Stimulated activated CD8-positive, alpha-beta memory T cell treated with anti-CD3 and anti-CD28 coated beads, Interleukin-4, amount 100 ng/mL, for 4 hours (primary cell): ENCODE data around the gene PKHD1.

Experiments
- DNase-seq, 2 donors: peaks; one replicate each; pipeline ENCODE4 v3.0.0-alpha.2; 2020; ENCODE audit warnings: low read depth in 2 of 2, low spot score in 1 of 2

The PKHD1 gene

DNA sequence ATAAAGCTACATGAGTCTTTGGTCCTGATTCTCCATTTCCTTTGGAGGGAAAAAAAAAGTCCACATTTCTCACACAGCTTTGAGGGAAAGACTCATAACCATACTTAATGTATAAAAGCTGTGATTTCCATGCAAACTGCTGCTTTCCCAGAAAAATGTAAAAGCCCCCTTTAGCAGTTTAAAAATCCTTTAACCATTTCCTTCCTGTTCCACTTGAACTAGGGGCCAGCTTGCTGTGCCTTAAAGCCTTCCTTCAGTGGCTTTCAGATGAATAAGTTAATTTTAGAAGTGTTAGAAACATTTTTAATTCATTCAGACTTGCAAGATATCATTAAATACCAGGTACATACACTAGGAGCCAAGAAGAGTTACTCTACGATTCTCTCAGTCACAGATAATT lies 273.5 kb downstream of the PKHD1 start:
- DNase-seq, result no peak

GRCh38 chr6:51812231-51812630 lies 275.2 kb downstream of the PKHD1 start:
- DNase-seq, result no peak

DNA sequence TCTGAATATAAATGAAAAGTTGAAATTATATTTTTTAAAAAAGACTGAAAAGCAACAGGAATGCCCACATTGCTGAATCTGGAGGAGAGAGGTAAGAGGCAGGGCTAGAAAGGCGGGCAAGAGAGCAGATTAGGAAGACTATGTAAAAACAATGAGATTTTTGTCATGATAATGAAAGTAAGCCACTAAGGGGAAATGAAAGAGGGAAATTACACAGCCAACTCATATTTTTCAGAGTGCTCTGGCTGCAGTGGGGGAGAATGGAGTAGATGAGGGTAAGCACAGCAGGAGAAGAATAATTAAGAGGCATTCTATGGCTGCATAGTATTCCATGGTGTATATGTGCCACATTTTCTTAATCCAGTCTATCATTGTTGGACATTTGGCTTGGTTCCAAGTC lies 281.9 kb downstream of the PKHD1 start:
- DNase-seq, result no peak

GRCh38 chr6:51800603-51801002 lies 286.8 kb downstream of the PKHD1 start:
- DNase-seq, result no peak

DNA sequence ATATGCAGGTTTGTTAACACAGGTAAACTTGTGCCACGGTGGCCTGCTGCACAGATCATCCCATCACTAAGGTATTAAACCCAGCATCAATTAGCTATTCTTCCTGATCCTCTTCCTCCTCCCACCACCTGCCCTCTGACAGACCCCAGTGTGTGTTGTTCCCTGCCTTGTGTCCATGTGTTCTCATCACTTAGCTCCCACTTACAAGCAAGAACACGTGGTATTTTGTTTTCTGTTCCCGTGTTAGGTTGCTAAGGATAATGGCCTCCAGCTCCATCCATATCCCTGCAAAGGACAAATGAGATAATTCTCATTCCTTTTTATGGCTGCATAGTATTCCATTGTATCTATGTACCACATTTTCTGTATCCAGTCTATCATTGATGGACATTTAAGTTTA lies 294.0 kb downstream of the PKHD1 start:
- DNase-seq, result no peak

GRCh38 chr6:51792273-51793030 lies 295.0 kb downstream of the PKHD1 start:
- DNase-seq, result no peak

GRCh38 chr6:51790946-51791345 lies 296.5 kb downstream of the PKHD1 start:
- no peak for DNase-seq

DNA sequence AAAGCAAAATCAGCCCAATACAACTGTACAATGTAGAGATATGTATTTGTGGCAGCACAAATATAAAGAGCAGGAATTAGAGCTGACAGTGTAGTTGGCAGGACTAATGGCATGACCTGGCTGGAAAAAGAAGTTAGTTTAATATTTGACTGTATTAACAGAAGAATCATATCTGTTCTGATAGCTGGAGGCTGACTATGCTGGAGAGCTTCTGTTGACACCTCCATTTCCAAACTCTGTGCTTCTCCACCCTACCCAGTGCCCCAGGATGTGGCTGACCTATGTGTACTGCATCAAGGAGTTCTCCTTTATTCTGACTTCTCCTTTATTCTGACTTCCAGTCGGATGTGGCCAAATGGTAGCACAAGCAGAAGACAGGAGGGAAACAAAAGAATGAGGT lies 299.3 kb downstream of the PKHD1 start:
- no peak for DNase-seq

DNA sequence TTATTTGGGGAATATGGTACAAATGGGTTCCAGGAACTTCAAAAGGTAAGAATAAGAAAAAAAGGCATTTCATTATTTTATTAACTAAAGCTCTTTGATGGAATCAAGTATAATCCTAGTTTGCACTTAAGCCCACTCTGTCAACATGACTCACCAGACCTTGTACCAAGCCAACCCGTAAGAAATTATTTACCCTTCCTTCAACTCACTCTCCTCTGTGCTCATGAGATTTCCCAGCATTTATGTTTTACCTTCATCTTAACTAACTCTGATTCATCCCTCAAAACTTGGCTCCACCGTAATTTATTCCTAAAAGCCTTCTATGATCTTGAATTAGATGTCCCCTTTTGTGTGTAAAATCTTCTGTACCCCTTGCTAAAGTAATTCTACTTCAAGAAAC lies 308.7 kb downstream of the PKHD1 start:
- DNase-seq, result no peak

DNA sequence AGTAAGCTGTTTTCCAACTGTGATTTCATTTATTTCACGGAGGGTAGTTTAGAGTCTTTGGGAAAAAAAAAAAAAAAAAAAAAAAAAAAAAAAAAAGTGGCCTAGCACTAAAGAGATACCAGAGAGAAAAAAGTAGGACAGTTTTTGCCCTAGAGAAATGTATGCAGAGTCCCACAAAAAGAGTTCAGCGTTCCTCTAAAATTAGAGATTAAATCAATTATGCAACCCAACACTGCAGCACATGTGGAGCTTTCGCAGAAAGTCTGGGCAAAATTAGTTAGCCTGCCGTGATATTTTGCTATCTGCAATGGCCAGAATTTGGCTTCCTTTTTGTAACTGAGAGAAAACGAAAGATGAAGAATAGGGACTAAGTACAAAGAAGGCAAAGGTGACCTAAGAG lies 309.8 kb downstream of the PKHD1 start:
- DNase-seq, result no peak

DNA sequence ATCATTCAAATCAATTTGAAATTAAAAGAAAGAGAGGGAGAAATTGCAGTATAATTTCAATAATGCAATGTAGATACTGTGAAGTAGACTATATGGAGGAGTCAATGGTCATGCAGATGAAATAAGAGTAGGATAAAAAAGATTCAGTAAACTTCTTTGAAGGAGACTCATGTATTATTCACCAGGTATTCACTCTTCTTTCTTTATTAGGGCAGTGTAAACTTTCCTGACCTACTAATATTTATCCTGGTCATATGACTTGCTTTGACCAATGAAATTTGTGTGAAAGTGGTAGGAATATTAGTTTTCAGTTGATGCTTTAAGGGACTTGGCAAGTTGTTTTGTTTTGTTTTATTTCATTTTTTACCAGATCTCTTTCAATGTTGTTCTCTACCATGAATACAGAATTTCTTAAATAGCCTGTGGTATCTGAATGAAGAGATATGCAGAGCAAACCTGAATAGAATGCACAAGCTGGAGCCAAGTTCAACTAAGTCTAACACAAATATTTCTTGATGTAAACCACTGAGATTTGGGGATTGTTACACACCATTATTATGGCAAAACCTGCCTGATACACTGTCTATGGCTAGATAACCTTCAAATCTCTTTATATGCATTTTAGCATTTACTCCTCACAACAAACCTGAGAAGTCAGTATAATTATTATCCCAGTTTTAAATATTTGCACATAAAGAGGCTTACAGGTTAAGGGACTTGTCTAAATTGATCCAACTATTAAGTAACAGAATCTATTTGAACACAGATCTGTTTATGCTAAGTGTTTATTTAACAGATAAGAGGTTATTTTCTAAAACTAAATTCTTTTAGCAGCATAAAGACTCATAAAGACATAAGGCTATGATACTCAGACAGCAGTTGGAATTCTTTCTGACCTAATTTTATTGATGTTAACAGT lies 311.2 kb downstream of the PKHD1 start:
- no peak for DNase-seq

GRCh38 chr6:51768087-51768486 lies 319.3 kb downstream of the PKHD1 start:
- no peak for DNase-seq

- DNase-seq, result no peak
These were observed 322.2 kb downstream of the PKHD1 start for GRCh38 chr6:51765230-51765629.

DNA sequence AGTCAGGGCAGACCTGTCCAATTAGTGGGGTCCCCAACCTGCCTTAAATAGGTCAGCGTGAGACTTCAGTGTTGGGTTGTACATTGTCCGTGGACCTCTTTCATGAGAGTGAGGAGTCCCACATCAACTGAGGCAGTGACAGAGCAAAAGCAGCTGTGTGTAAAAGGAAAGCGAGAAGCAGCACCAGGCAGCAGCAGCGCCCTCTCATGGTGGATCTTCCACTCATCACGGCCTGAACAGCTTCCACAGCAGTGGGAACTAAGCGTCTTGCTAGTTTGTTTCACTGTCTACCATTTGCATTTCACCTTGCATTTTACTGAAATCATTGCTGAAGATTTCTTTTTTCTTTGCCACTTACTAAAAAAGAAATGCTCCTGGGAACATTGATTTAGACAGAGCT lies 333.8 kb downstream of the PKHD1 start:
- DNase-seq, result no peak

GRCh38 chr6:51743999-51744398 lies 343.4 kb downstream of the PKHD1 start:
- DNase-seq, result no peak

GRCh38 chr6:51740658-51741057 lies 346.8 kb downstream of the PKHD1 start:
- no peak for DNase-seq

DNA sequence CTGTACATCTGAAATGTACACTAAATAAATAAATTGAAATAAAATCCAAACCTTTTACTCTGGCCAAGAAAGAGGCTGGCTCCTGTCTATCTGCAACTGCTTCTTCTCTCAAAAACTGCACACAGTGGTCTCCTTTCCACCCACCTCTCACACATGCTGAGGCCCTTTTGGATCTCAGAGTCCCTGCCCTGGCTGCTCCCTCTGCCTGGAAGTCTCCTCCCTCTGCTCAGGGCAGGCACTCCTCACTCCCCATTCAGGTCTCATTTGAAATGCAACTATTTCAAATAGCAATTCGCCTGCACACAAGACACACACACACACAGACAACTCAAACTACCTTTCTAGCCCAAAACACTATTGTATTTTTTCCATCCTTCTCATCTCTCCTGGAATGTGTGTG lies 348.8 kb downstream of the PKHD1 start:
- DNase-seq, result no peak

DNA sequence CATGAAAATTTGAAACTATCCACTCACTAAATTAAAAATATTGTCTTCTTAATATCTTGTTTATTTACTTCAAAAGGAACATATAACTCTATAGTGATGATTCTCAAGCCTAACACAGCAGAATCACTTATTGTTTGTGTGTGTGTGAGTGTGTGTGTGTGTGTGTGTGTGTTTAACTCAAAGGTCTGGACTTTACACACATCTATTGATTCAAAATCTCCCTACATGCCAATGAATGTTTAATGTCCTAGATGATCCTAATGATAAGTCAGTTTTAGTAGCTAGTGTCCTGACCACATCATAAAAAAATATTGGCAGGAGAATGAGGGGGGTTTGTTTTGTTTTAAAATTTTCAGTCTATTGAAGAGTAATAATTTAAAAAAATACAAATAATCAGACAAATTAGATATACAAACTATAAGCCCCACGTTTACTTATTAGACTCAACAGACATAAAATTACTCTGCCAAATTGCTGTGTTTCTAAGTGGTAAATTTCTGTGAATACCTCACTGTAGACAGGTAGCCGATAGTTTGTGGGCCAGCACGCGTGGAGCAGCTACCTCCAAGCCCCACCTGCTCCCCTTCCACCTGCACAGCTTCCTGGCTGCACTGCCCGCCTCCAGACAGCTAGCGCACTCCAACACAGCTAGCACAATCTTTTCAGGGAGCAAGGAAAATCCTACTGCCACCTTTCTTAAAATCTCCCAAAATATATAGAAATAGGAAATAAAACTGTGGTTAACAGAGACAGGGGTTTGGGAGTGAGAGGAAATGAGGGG lies 349.6 kb downstream of the PKHD1 start:
- no peak for DNase-seq

DNA sequence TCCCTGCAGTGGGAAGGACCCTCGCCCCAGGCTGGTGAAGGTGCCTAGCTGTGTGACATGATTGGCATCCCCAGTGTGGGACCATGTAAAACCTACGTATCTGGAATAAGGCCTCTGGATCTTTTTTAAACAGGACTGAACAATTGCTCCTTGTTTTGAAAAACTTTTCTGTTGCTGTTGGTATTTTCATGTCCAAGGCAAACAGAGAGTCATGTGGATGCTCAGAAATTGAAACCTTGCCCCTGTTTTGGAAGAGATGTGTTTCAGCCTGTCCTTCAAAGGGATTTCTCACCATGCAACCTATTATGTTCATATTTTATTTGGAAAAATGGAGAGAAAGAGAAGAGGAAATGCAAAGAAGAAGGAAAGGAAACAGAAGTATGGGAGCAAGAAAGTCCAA lies 362.3 kb downstream of the PKHD1 start:
- no peak for DNase-seq

- DNase-seq, result no peak
These were observed 367.1 kb downstream of the PKHD1 start for GRCh38 chr6:51720327-51720726.

DNA sequence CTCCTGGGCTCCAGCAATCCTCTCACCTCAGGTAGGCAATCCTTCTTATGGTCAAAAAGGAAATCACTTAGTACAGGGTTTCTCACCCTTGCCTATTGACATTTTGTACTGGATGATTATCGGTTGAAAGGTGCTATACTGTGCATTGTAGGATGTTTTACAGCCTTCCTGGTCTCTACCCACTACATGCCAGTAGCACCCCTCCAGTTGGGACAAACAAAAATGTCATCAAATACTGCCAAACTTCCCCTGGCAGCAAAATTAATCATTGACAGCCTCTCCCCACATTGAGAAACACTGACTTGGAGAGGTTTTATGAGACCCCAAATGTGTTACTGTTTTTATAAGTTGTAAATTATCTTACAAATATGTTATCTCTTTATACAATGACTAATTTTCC lies 368.1 kb downstream of the PKHD1 start:
- DNase-seq, result no peak

GRCh38 chr6:51718533-51718932 lies 368.9 kb downstream of the PKHD1 start:
- no peak for DNase-seq
